Ramos (cell line): ENCODE measurements around the gene GOLGA6L24.
"Not testable (repeated sequence)": the region's sequence is repeated elsewhere in the genome, so short reads cannot be mapped to it uniquely, and the experiment has no call there.

ENCODE experiments used
- in situ Hi-C: fragments of 300-500 bp; cut with MboI; formaldehyde crosslinking; loops from one replicate; pipeline ENCODE4 v1.14.3; 2022; ENCODE audit warnings: low sequenced_read_pairs; ENCODE audit not compliant: unreplicated experiment

The GOLGA6L24 gene

GRCh38 chr15:28357984-28358383 lies at the start of gene GOLGA6L24:
GOLGA6L24 (minus strand) TSS chr15:28358084; CDS start chr15:28358023, 61 bp downstream.
- in situ Hi-C loops = not testable (repeated sequence)

GRCh38 chr15:28402774-28403435 lies 45.0 kb upstream of the GOLGA6L24 start:
- in situ Hi-C loops = not testable (repeated sequence)

GRCh38 chr15:28396022-28396421 lies 38.1 kb upstream of the GOLGA6L24 start:
- in situ Hi-C loops = not testable (repeated sequence)

- in situ Hi-C loops = not testable (repeated sequence)
Measured at GRCh38 chr15:28380053-28380452, 22.2 kb upstream of the GOLGA6L24 start.

GRCh38 chr15:28378364-28378763 lies 20.5 kb upstream of the GOLGA6L24 start, which contains the start of gene GOLGA8F:
GOLGA8F (plus strand) TSS chr15:28378664; CDS start chr15:28378762, 98 bp downstream.
- in situ Hi-C loops = not testable (repeated sequence)

GRCh38 chr15:28365502-28365901 lies 7.6 kb upstream of the GOLGA6L24 start:
- in situ Hi-C loops = not testable (repeated sequence)

GRCh38 chr15:28322129-28322588 lies 35.7 kb downstream of the GOLGA6L24 start, which contains the start of gene HERC2:
HERC2 (minus strand) TSS chr15:28322179; CDS start chr15:28321433, 746 bp downstream.
- in situ Hi-C loops = not testable (repeated sequence)

GRCh38 chr15:28321358-28322078 lies 36.4 kb downstream of the GOLGA6L24 start:
- in situ Hi-C loops = not testable (repeated sequence)

- in situ Hi-C loops = not testable (repeated sequence)
Measured at GRCh38 chr15:28319725-28320124, 38.2 kb downstream of the GOLGA6L24 start.

GRCh38 chr15:28318828-28319227 lies 39.1 kb downstream of the GOLGA6L24 start:
- in situ Hi-C loops = not testable (repeated sequence)

GRCh38 chr15:28318122-28318521 lies 39.8 kb downstream of the GOLGA6L24 start:
- in situ Hi-C loops = not testable (repeated sequence)

- in situ Hi-C loops = not testable (repeated sequence)
Measured at GRCh38 chr15:28316958-28317357, 40.9 kb downstream of the GOLGA6L24 start.

- in situ Hi-C loops = not testable (repeated sequence)
Measured at GRCh38 chr15:28310454-28310853, 47.4 kb downstream of the GOLGA6L24 start.

GRCh38 chr15:28308718-28309117 lies 49.2 kb downstream of the GOLGA6L24 start:
- in situ Hi-C loops = not testable (repeated sequence)
